ES-I3 (cell line): ENCODE measurements around the gene DNMBP.
"Not testable (repeated sequence)": the region's sequence is repeated elsewhere in the genome, so short reads cannot be mapped to it uniquely, and the experiment has no call there.

Source experiments
- H3K36me3 ChIP-seq: 2 replicates; pipeline ENCODE4 v1.6.1; 2013; ENCODE audit warnings: mild to moderate bottlenecking, low read length, control low read depth, moderate library complexity; ENCODE audit not compliant: insufficient read depth
- H3K4me1 ChIP-seq: 2 replicates; pipeline ENCODE4 v1.6.1; 2013; ENCODE audit warnings: mild to moderate bottlenecking, control low read depth, low read length; ENCODE audit not compliant: insufficient read depth
- H3K9ac ChIP-seq: 2 replicates; pipeline ENCODE4 v1.6.1; 2013; ENCODE audit warnings: low read depth, mild to moderate bottlenecking, low read length, moderate library complexity
- H3K9me3 ChIP-seq: 2 replicates; pipeline ENCODE4 v1.6.1; 2013; ENCODE audit warnings: mild to moderate bottlenecking, low read length, moderate library complexity; ENCODE audit not compliant: control insufficient read depth, insufficient read depth

The DNMBP gene

DNA sequence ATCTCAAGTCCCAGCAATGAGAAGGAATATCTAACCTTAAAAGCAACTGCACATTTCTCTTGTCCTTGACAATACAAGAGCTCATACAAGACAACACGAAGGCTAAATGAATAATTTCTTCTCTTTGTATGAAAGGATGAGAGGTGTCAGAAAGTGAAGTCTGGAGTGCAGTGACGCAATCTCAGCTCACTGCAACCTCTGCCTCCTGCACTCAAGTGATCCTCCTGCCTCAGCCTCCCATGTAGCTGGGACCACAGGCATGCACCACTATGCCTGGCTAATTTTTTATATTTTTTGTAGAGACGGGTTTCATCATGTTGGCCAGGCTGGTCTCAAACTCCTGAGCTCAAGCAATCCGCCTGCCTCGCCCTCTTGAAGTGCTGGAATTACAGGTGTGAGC lies 24.1 kb downstream of the DNMBP start:
- not testable (repeated sequence) for H3K36me3 ChIP-seq, H3K9me3 ChIP-seq, H3K4me1 ChIP-seq, H3K9ac ChIP-seq

DNA sequence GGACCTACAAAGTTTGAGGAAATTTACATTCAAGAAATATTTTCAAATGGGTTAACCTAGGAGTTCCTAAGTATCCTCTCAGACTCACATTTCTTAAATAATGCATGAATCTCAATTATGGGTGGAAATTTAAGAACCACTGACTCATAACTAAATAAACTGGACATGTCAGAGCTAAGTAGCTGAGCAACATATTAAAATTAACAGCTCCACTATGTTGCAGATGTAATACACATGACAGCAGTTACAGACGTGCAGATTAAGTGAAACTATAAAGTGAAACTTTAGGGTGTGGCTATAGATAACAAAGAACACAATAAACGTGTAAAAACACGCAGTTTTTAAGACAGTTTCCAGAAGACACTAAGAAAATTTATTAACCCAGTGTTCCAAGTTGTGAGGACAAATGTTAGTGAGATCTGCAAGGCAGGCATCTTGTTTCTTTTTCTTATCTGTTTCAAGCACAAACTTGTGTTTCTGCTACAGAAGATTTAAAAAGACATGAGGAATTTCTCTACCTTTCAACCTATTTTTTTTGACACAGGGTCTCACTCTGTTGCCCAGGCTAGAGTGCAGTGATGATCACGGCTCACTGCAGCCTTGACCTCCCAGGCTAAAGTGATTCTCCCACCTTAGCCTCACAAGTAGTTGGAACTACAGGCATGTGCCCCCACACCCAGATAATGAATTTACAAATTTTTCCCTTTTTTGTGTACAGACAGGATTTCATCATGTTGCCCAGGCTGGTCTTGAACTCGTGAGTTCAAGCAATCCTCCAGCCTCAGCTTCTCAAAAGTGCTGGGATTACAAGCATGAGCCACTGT lies 25.3 kb downstream of the DNMBP start:
- no peaks in the 10 kb centered on the region for H3K9me3 ChIP-seq
- no peaks in the 10 kb centered on the region for H3K4me1 ChIP-seq
- H3K9ac ChIP-seq, result no peak overlapping the region
- no peaks in the 10 kb centered on the region for H3K36me3 ChIP-seq

DNA sequence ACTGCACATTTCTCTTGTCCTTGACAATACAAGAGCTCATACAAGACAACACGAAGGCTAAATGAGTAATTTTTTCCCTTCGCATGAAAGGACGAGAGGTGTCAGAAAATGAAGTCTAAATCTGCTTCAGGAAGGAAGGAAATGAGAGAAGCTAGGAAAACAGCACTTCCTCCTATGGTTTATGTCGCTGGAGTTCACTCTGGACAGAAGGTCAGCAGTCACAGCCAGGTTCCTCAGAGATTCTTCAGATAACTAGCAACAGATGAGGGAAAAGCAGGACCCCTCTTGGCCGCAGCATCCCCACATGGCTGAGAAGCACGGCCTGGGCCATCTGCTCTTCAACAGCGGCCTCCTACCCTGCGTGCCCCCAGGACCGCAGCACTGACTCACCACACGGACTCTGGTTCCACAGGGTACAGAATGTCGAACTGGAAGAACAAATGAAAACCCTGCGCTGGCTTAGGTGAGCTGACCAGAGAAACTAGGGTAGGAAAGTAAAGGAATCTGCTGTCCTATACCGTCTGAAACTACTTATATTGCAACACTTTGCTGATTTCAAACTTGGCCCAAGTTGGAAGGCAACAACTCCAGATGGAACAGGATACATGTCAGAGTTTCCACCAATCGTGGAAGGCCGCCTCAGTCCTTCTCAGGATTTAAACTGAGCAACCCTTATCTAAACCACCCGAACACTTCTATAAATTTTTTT lies 26.3 kb downstream of the DNMBP start:
- H3K9ac ChIP-seq, result no peak overlapping the region
- no peaks in the 10 kb centered on the region for H3K9me3 ChIP-seq
- no peaks in the 10 kb centered on the region for H3K4me1 ChIP-seq
- no peaks in the 10 kb centered on the region for H3K36me3 ChIP-seq

DNA sequence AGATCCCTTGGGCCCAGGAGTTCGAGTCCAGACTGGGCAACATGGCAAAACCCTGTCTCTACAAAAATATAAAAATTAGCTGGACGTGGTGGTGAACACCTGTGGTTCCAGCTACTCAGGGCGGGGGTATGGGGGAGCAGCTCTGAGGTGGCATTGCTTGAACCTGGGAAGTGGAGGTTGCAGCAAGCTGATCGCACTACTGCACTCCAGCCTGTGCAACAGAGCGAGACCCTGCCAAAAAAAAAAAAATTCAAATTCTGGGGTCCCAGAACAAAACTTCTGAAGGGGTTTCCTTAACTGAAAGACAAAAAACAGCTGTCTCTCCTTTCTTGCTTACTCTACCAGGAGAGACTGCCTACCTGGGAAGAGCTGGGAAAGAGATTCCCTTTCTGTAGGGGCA lies 27.0 kb downstream of the DNMBP start:
- Histone ChIP-seq H3K36me3 (no peaks in the 10 kb centered on the region), H3K4me1 (no peaks in the 10 kb centered on the region; the same call in 1 of the 2 replicates), H3K9me3 (no peaks in the 10 kb centered on the region), H3K9ac (no peak overlapping the region)

DNA sequence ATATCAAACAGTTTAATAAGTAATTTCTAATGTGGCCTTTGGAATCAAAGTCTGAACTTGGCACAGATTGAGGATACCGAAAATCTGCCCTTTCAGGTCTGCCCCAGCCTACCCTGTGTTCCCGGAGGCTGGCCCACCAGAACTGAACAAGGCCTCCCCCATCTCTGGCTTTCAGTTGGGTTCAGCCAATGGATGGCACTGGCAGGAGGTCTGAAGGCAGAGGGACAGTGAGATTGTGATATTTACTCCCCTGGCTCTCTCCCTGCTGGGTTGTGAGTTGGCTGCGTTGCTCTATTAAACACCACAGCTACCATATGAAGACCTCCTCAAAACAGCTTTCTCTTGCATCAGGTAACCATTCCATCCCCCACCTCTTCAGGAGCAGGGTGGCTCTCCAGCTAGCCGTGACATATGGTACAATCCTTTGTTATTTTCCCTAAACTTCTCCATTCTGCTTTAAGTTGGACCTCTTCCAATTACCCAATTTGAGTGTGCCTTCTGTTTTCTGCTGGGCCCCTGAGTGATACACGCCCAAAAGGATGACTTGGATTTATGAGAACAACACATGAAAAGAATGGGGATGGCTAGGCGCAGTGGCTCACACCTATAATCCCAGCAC lies 28.1 kb downstream of the DNMBP start:
- H3K4me1 ChIP-seq, result no peaks in the 10 kb centered on the region; the same call in 1 of the 2 replicates
- no peaks in the 10 kb centered on the region for H3K36me3 ChIP-seq
- no peaks in the 10 kb centered on the region for H3K9me3 ChIP-seq
- H3K9ac ChIP-seq, result no peak overlapping the region

DNA sequence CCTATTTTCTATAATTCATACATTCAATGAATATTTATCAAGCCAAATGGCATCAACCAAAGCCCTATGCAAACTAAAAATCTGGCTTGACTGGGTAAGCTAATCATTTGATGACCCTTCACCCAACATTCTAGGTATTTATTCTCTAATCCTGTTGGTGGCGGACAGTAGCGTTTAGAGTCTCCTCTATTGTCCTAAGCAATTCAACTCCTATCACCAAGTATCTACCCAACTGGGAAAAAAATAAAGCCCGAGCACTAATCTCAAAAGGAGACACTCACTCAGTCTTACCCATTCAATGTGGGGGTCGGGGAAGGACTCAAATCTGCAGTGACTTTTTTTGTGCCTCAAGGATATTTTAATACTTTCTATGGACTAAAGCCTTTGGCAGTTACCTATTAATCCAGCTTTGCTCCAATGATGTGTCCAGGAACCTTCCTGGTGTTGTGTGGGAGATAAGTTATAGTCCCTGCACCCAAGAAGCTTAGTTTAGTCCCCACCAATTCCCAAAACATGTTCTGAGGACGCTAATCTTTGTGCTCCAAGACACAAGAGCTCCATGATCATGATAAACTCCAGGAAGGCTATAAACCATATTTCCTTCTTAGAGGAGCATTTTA lies 30.6 kb downstream of the DNMBP start:
- H3K9ac ChIP-seq, result no peak overlapping the region
- H3K9me3 ChIP-seq, result no peaks in the 10 kb centered on the region
- no peaks in the 10 kb centered on the region for H3K36me3 ChIP-seq
- no peaks in the 10 kb centered on the region; the same call in 1 of the 2 replicates for H3K4me1 ChIP-seq

DNA sequence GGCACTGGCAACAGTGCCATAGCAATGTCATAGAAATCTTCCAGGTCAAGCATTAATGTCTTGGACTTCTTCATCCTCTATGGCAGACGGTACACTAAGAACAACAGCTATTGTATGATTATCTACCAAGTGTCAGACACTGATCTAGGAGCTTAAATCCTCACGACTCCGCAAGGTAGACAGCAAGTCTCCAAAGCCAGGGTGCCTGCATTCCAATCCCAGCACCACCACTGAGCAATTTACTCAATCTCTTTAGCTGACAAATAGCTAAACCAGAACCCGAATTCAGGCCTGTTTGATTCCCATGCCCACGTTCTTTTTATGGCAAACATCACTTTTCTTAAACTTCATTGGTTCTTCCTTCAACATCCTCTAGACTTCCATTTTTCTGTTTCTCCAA lies 31.8 kb downstream of the DNMBP start:
- H3K4me1 ChIP-seq, result no peaks in the 10 kb centered on the region; the same call in 1 of the 2 replicates
- H3K9ac ChIP-seq, result no peak overlapping the region
- no peaks in the 10 kb centered on the region for H3K36me3 ChIP-seq
- no peaks in the 10 kb centered on the region for H3K9me3 ChIP-seq

DNA sequence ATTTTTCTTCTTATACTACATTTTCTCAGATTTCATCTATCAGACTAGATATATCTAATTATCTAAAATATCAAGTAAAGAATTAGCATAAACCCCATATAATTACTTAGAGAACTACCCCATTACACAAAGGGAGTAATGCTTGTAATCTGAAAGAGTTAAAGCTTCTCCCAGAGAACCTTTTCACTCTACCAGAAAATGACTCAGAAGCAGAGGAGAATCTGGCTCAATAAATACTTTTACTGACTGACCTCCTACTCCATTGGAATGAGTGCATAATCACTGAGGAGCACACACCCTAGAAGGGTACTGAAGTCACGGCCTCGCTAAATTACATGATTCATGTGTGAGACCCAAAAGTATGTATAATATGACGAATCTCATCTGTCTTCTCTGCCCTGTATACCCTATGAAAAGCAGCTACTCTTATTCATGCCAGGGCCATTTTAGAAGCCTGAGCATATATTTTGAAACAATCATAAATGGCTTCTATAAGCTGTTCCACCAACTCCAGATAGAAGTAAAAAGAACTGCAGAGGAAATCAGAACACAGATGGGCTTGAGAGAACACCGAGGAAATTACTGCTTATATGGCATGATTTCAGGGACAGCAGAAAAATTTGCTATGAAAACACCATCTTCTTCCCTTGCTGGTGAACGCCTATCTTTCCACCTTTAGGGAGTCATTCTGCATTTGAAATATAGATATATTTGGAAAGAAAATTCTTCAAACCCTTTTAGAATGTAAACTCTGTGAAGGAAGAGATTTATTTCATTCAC lies 32.7 kb downstream of the DNMBP start:
- H3K4me1 ChIP-seq, result no peaks in the 10 kb centered on the region; the same call in 1 of the 2 replicates
- H3K9ac ChIP-seq, result no peak overlapping the region
- no peaks in the 10 kb centered on the region for H3K9me3 ChIP-seq
- H3K36me3 ChIP-seq, result no peaks in the 10 kb centered on the region; the same call in 1 of the 2 replicates

DNA sequence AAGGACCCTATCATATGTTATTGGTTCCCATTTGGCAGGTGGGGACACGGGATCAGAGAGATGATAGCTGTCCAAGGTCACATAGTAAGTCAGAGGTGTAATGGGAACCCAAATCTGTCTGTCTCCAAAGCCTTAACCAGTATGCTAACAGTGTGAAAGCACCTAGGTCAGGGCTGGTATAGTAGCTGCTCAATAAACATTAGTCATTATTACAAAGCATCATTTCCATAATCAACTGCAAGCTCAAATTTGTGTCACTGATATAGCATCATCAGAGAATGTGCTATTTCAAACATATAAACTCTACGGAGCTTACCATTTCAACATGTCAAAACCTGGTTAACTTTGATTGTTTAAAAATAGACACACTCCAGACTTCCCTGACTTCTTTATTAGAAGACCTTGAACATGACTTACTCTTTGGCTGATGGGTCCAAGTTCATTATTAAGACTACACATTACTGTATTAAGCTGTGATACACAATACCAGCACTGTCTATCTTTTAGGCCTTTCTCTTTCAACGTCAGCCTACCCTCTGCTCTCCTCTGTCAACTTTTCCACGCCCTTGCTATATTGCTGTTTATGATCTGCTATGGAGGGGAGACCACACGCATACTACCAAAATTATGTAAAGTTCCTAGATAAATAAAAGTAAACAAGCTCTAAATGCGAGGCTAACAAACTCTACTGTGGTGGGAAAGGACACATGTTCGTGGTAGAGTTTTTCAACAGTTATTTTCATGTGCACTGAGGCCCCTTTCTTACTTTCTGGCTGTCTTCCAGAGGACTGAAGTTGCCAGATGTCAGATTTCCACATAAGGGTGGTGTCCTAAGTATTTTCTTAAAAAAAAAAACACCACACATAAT lies 33.6 kb downstream of the DNMBP start:
- H3K9me3 ChIP-seq, result no peaks in the 10 kb centered on the region
- no peaks in the 10 kb centered on the region; the same call in 1 of the 2 replicates for H3K36me3 ChIP-seq
- H3K9ac ChIP-seq, result no peak overlapping the region
- no peaks in the 10 kb centered on the region; the same call in 1 of the 2 replicates for H3K4me1 ChIP-seq

DNA sequence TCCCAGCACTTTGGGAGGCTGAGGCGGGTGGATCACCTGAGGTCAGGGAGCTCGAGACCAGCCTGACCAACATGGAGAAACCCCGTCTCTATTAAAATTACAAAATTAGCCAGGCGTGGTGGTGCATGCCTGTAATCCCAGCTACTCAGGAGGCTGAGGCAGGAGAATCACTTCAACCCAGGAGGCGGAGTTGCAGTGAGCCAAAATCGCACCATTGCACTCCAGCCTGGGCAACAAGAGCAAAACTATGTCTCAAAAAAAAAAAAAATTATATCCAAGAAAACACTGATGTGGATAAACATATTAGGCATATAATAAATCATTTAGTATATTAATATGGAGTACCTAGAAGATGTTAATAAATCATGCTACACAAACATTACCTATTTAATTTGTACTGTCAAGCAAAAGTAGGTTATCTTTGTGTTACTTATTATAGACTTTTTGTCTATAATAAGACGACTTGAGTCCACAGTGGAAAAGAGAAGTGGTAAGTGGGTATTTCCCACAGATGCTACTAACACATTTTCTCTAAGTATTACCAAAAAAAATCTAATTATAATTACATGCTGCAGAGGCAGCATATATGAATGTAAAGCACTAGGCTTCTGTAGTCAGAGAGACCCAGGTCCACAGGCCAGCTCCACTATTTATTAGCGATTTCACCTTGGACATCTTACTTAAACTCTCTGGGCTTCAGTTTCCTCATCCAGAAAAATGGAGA lies 34.5 kb downstream of the DNMBP start:
- no peak overlapping the region for H3K9ac ChIP-seq
- no peaks in the 10 kb centered on the region; the same call in 1 of the 2 replicates for H3K4me1 ChIP-seq
- no peaks in the 10 kb centered on the region; the same call in 1 of the 2 replicates for H3K36me3 ChIP-seq
- H3K9me3 ChIP-seq, result no peaks in the 10 kb centered on the region

DNA sequence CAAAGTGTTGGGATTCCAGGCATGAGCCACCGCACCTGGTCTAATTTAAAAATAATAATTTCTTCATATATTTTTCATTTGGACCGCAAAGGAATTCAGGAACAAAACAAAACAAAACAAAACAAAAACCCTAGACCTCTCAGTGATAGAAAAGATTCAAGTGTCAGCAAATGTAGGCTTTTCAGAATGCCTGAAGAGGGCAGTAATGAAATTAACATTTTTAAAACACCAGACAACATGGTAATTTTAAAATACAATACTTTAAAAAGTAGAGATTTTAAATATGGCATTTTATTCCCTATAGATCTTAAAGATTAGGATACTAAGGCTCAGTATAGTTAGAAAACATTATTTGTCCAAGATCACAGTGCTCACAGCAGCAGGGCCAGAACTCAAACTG lies 36.6 kb downstream of the DNMBP start:
- no peaks in the 10 kb centered on the region; the same call in 1 of the 2 replicates for H3K36me3 ChIP-seq
- no peaks in the 10 kb centered on the region; the same call in 1 of the 2 replicates for H3K4me1 ChIP-seq
- no peak overlapping the region for H3K9ac ChIP-seq
- no peaks in the 10 kb centered on the region for H3K9me3 ChIP-seq

DNA sequence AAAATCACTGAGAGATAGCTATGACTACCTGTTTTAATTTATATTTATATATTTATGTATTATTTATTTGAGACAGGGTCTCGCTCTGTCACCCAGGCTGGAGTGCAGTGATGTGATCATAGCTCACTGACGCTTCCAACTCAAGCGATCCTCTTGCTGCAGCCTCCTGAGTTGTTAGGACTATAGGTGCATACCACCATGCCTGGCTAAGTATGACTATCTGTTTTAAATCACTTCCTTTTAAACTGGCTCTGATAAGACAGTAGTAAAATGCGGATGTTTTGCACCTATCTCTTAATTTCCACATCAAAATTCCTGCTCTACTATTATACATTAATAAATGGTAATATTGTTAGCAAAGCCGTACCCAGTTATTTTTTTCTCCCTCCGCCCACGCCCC lies 41.8 kb downstream of the DNMBP start:
- no peaks in the 10 kb centered on the region; the same call in 1 of the 2 replicates for H3K36me3 ChIP-seq
- H3K9ac ChIP-seq, result no peak overlapping the region
- H3K4me1 ChIP-seq, result no peaks in the 10 kb centered on the region
- no peaks in the 10 kb centered on the region for H3K9me3 ChIP-seq
